Endothelial cell of umbilical vein (primary cell): Measurements from ENCODE around the gene SYNCRIP. TPM values are rescaled to one million over a fixed set of nuclear protein-coding genes. Genes with fewer than 3 reads are reported as not detected.

Source experiments
- BruUV-seq: library from RNA; stranded (reverse); fragments of 400-500 nt; replicated peaks from 2 replicates; lab custom pipeline; 2021; lab: Mats Ljungman, UMichigan
- CTCF ChIA-PET: fragments of 300-600, 350-600 bp; sonication (Branson Sonifier 250); formaldehyde crosslinking; loops from one replicate; lab custom pipeline; 2021; ENCODE audit warnings: antibody characterized with exemption, inconsistent platforms; lab: Charles Lee
- POLR2A ChIA-PET: fragments of 300-600, 350-600 bp; sonication (Branson Sonifier 250); formaldehyde crosslinking; loops from one replicate; lab custom pipeline; 2021; ENCODE audit warnings: antibody characterized with exemption, inconsistent platforms; lab: Charles Lee
- DNase-seq: peaks from one replicate; pipeline ENCODE4 v3.0.0-alpha.2; 2011; ENCODE audit warnings: low read depth, low spot score
- FAIRE-seq: peaks from 2 replicates; lab custom pipeline; 2011; peaks lifted over from hg19 to GRCh38; lab: Jason Lieb, UNC
- H2AFZ ChIP-seq: 2 replicates; pipeline ENCODE4 v1.6.0; 2012; ENCODE audit warnings: low read depth, low read length, control low read depth, inconsistent platforms
- H3K27ac ChIP-seq: 2 replicates; pipeline ENCODE4 v1.5.1; 2011; ENCODE audit warnings: low read depth, mild to moderate bottlenecking, control low read depth, low read length, moderate library complexity; ENCODE audit not compliant: insufficient read depth
- H3K27me3 ChIP-seq, 2 experiments: 2 replicates each; pipeline versions ENCODE4 v1.6.0 to v1.6.1; 2011; ENCODE audit warnings: low read length in 2 of 2, mixed read lengths in 1 of 2; ENCODE audit not compliant: control insufficient read depth in 2 of 2, insufficient read depth in 2 of 2
- H3K36me3 ChIP-seq, 2 experiments: 2 replicates in 1 of 2; 3 replicates in 1 of 2; pipeline ENCODE4 v1.5.1; 2011; ENCODE audit warnings: low read length in 2 of 2, mild to moderate bottlenecking in 1 of 2, moderate library complexity in 1 of 2; ENCODE audit not compliant: control insufficient read depth in 2 of 2, insufficient read depth in 2 of 2; ENCODE audit errors: extremely low read depth in 1 of 2
- H3K4me1 ChIP-seq: 3 replicates; pipeline ENCODE4 v1.5.1; 2011; ENCODE audit warnings: mild to moderate bottlenecking, low read length; ENCODE audit not compliant: control insufficient read depth, insufficient read depth; ENCODE audit errors: extremely low read depth
- H3K4me2 ChIP-seq: 2 replicates; pipeline ENCODE4 v1.6.1; 2011; ENCODE audit warnings: low read length, control low read depth, mixed read lengths; ENCODE audit not compliant: insufficient read depth
- H3K4me3 ChIP-seq, 3 experiments: fragments of 200-600 bp in 1 of 3; sonication (generic), shearing (Covaris generic) in 1 of 3; replicated peaks in 1 of 3; 2 replicates each; pipeline ENCODE4 v1.5.1; 2011 to 2016; ENCODE audit warnings: control low read depth in 3 of 3, low read length in 3 of 3, mild to moderate bottlenecking in 2 of 3, inconsistent platforms in 1 of 3, low read depth in 1 of 3, moderate library complexity in 1 of 3; ENCODE audit not compliant: insufficient read depth in 1 of 3
- H3K79me2 ChIP-seq: 2 replicates; pipeline ENCODE4 v1.6.0; 2012; ENCODE audit warnings: low read length, inconsistent platforms; ENCODE audit not compliant: control insufficient read depth, insufficient read depth
- H3K9ac ChIP-seq: replicated peaks from 2 replicates; pipeline ENCODE3; 2011; ENCODE audit warnings: low read length, control low read depth; ENCODE audit not compliant: insufficient read depth; ENCODE audit errors: extremely low read depth
- H3K9me1 ChIP-seq: replicated peaks from 3 replicates; pipeline ENCODE4 v1.6.0; 2011; ENCODE audit warnings: mild to moderate bottlenecking, low read length; ENCODE audit not compliant: control insufficient read depth, insufficient read depth; ENCODE audit errors: extremely low read depth
- H3K9me3 ChIP-seq: replicated peaks from 2 replicates; pipeline ENCODE4 v1.5.1; 2012; ENCODE audit warnings: low read length, inconsistent platforms; ENCODE audit not compliant: control insufficient read depth, insufficient read depth
- H4K20me1 ChIP-seq: replicated peaks from 2 replicates; pipeline ENCODE3; 2011; ENCODE audit warnings: mild to moderate bottlenecking, low read length; ENCODE audit not compliant: control insufficient read depth, insufficient read depth; ENCODE audit errors: extremely low read depth
- CTCF ChIP-seq, 2 donors: IDR thresholded peaks; 1 replicate in 1 of 2; 2 replicates in 1 of 2; pipeline ENCODE4 v1.5.1; 2011; ENCODE audit warnings: low read length in 2 of 2, mild to moderate bottlenecking in 2 of 2, moderate library complexity in 2 of 2, control low read depth in 1 of 2, inconsistent platforms in 1 of 2, low read depth in 1 of 2; ENCODE audit not compliant: insufficient read depth in 1 of 2; ENCODE audit errors: extremely low read depth in 1 of 2
- FOS ChIP-seq: IDR thresholded peaks from 2 replicates; pipeline ENCODE4 v1.6.1; 2011; ENCODE audit warnings: mild to moderate bottlenecking, low read length, moderate library complexity, borderline replicate concordance; ENCODE audit not compliant: insufficient read depth
- JUN ChIP-seq: IDR thresholded peaks from 2 replicates; pipeline ENCODE4 v1.6.1; 2011; ENCODE audit warnings: borderline replicate concordance, low read depth; ENCODE audit not compliant: insufficient read length, insufficient read depth
- MYC ChIP-seq: IDR thresholded peaks from one replicate; pipeline ENCODE4 v1.6.1; 2011; ENCODE audit warnings: mild to moderate bottlenecking, low read depth, low read length
- POLR2AphosphoS5 ChIP-seq: IDR thresholded peaks from 2 replicates; pipeline ENCODE4 v1.6.1; 2012; ENCODE audit warnings: low read depth, mild to moderate bottlenecking, control low read depth, low read length, moderate library complexity; ENCODE audit not compliant: insufficient read depth
- dilution Hi-C: fragments of 300-500 bp; cut with MboI; formaldehyde crosslinking; loops from one replicate; pipeline ENCODE4 v1.15.0; 2019; ENCODE audit warnings: low sequenced_read_pairs; ENCODE audit not compliant: extremely low pct_ligation_motif_present
- intact Hi-C: fragments of 100-400 bp; cut with micrococcal nuclease; formaldehyde crosslinking; loops from one replicate; pipeline ENCODE4 v1.10.0; 2022
- polyA plus RNA-seq, 4 experiments: library from polyadenylated mRNA; depleted of rRNA in 3 of 4; stranded (reverse) in 3 of 4; unstranded in 1 of 4; fragments of >200 nt; gene quantifications; 2 replicates each; pipeline versions ENCODE4 v1.2.1 to v1.2.3, GENCODE V29; 2011 to 2012; ENCODE audit warnings: missing spikeins in 1 of 4
- total RNA-seq: library from RNA; stranded (reverse); gene quantifications from 2 replicates; pipeline ENCODE4 v1.2.3, GENCODE V29; 2021

SYNCRIP gene
- total and polyA plus RNA-seq, 2 donors (not counting 3 experiments of a cell fraction or from before 2014, with no cell fraction given): 16.3 to 155 TPM

GRCh38 chr6:85669735-85670194 lies 27.1 kb upstream of the SYNCRIP start:
- H3K4me2 ChIP-seq: no peak overlapping the region
- intact Hi-C loops: loop anchor here (2.0 to 10.0 kb wide), 4 partner anchors 15 to 905 kb away; partner anchors contain the start of gene TBX18
- H3K4me1 ChIP-seq: peaks cover 16% of the 10 kb centered on the region
- FAIRE-seq (peak; percentile 33), DNase-seq (peak; percentile 28)
- BruUV-seq: no TSS peak
- no peak overlapping the region for H2AFZ ChIP-seq
- H3K9me1 ChIP-seq: no peaks in the 10 kb centered on the region
- H3K9ac ChIP-seq: no peak overlapping the region
- H4K20me1 ChIP-seq: no peaks in the 10 kb centered on the region
- ChIA-PET CTCF (interaction anchor here (1.3 to 2.2 kb wide), 3 partner anchors 10 to 131 kb away, joined by 4 to 8 read pairs (median 4); no protein-coding TSS in a partner anchor), POLR2A (interaction anchor here (0.6 to 1.8 kb wide), 6 partner anchors 9 to 1758 kb away, joined by 3 to 16 read pairs (median 4); partner anchors contain the start of gene SYNCRIP)
- peaks cover 12% of the 10 kb centered on the region for H3K79me2 ChIP-seq
- dilution Hi-C loops: no loop called here
- H3K27me3 ChIP-seq: no peaks in the 10 kb centered on the region
- no peak for TF ChIP-seq POLR2AphosphoS5
- no peak for TF ChIP-seq JUN
- TF ChIP-seq FOS: peak; percentile 32
- TF ChIP-seq CTCF (IDR thresholded peaks at IDR 0.05; ENCODE audit: extremely low read depth in 1 of 2, insufficient read depth in 1 of 2, low read depth in 1 of 2, low read length in 2 of 2): no peak
- no peak for TF ChIP-seq MYC
- H3K4me3 ChIP-seq: no peak overlapping the region
- no peaks in the 10 kb centered on the region for H3K9me3 ChIP-seq
- peaks cover 0 to 2% of the 10 kb centered on the region in 2 experiments for H3K36me3 ChIP-seq
- no peak overlapping the region for H3K27ac ChIP-seq
